ENCODE measurements around the gene MT1A.

Gene MT1A

GRCh38 chr16:56637814-56638750 is at the start of gene MT1A:
MT1A (plus strand) TSS chr16:56638666; CDS start chr16:56638739, 73 bp downstream.
- peak in 27 of 51 donors; percentile 9 to 55 (median 40) for DNase-seq

- DNase-seq: no peak
Measured at GRCh38 chr16:56588781-56589140, 49.7 kb upstream of the MT1A start.

- peak in 45 of 51 donors; percentile 30 to 88 (median 73) for DNase-seq
Measured at GRCh38 chr16:56589141-56590039, 49.1 kb upstream of the MT1A start, which contains the start of gene MT3. MT3 (plus strand) TSS chr16:56589528; CDS start chr16:56589591, 63 bp downstream.

GRCh38 chr16:56591377-56592060 is 46.9 kb upstream of the MT1A start:
- peak in 2 of 51 donors; percentile 26 to 47 for DNase-seq

GRCh38 chr16:56593573-56594291 is 44.7 kb upstream of the MT1A start:
- no peak for DNase-seq

GRCh38 chr16:56594292-56594619 is 44.2 kb upstream of the MT1A start:
- no peak for DNase-seq

- DNase-seq: peak in 24 of 51 donors; percentile 17 to 78 (median 46)
Measured at GRCh38 chr16:56600398-56600999, 38.0 kb upstream of the MT1A start.

- peak in 6 of 51 donors; percentile 15 to 37 (median 24) for DNase-seq
Measured at GRCh38 chr16:56601325-56601724, 37.1 kb upstream of the MT1A start.

- peak in 16 of 51 donors; percentile 17 to 60 (median 45) for DNase-seq
Measured at GRCh38 chr16:56603589-56603988, 34.9 kb upstream of the MT1A start.

GRCh38 chr16:56604966-56605365 is 33.5 kb upstream of the MT1A start:
- DNase-seq: no peak

GRCh38 chr16:56605475-56605874 is 33.0 kb upstream of the MT1A start:
- DNase-seq: no peak

GRCh38 chr16:56606071-56606475 is 32.4 kb upstream of the MT1A start:
- peak in 4 of 51 donors; percentile 10 to 46 (median 23) for DNase-seq

GRCh38 chr16:56606476-56607108 is 31.9 kb upstream of the MT1A start:
- DNase-seq: peak in 5 of 51 donors; percentile 15 to 50 (median 26)

GRCh38 chr16:56607109-56607618 is 31.3 kb upstream of the MT1A start:
- peak in 5 of 51 donors; percentile 23 to 50 (median 37) for DNase-seq

- no peak for DNase-seq
Measured at GRCh38 chr16:56607675-56608042, 30.8 kb upstream of the MT1A start.

- peak in 46 of 51 donors; percentile 36 to 92 (median 80) for DNase-seq
Measured at GRCh38 chr16:56608043-56608875, 30.2 kb upstream of the MT1A start, which contains the start of gene MT2A. MT2A (plus strand) TSS chr16:56608584; CDS start chr16:56608656, 72 bp downstream.

- DNase-seq: peak in 9 of 51 donors; percentile 26 to 64 (median 37)
Measured at GRCh38 chr16:56608876-56609462, 29.5 kb upstream of the MT1A start.

GRCh38 chr16:56609463-56609921 is 29.0 kb upstream of the MT1A start:
- peak in 21 of 51 donors; percentile 15 to 64 (median 33) for DNase-seq

Data from hypothalamus (tissue), 51 donors.